Heart left ventricle (tissue), 16 donors: ENCODE measurements around the gene GFPT1. TPM values are rescaled to one million over a fixed set of nuclear protein-coding genes. Genes with fewer than 3 reads are reported as not detected.

Experiments
- ATAC-seq, 4 donors: fragments of 200-7000 bp; cut with Tn5 transposase; one replicate each; pipeline ENCODE4 v1.9.1; 2020 to 2022; ENCODE audit warnings: moderate library complexity in 4 of 4, mild to moderate bottlenecking in 3 of 4, moderate number of reproducible peaks in 1 of 4
- DNase-seq, 5 donors: peaks; one replicate each; pipeline ENCODE4 v3.0.0-alpha.2; 2020
- H3K27ac ChIP-seq, 12 donors: fragments of 200-600 bp; sonication (generic) in 4 of 12; one replicate each; pipeline versions ENCODE4 v1.5.0 to v1.8.0; 2016 to 2022; ENCODE audit warnings: mild to moderate bottlenecking in 2 of 12
- H3K27me3 ChIP-seq, 9 donors: fragments of 200-600 bp; sonication (generic) in 2 of 9; one replicate each; pipeline versions ENCODE4 v1.5.1 to v1.8.0; 2016 to 2022; ENCODE audit warnings: mild to moderate bottlenecking in 3 of 9
- H3K36me3 ChIP-seq, 9 donors: fragments of 200-600 bp; sonication (generic) in 2 of 9; one replicate each; pipeline versions ENCODE4 v1.5.0 to v1.8.0; 2018 to 2022; ENCODE audit warnings: mild to moderate bottlenecking in 2 of 9
- H3K4me1 ChIP-seq, 12 donors: fragments of 200-600 bp; sonication (generic) in 4 of 12; one replicate each; pipeline versions ENCODE4 v1.5.0 to v1.8.0; 2016 to 2022; ENCODE audit warnings: mild to moderate bottlenecking in 3 of 12
- H3K4me3 ChIP-seq, 12 donors: fragments of 200-600 bp; sonication (generic) in 4 of 12; one replicate each; pipeline versions ENCODE4 v1.5.0 to v1.8.0; 2017 to 2022; ENCODE audit warnings: mild to moderate bottlenecking in 9 of 12, moderate library complexity in 4 of 12
- H3K9me3 ChIP-seq, 12 donors: fragments of 200-600 bp; sonication (generic) in 4 of 12; one replicate each; pipeline versions ENCODE4 v1.5.0 to v1.8.0; 2016 to 2022; ENCODE audit warnings: mild to moderate bottlenecking in 1 of 12
- CTCF ChIP-seq, 12 donors: fragments of 200-600 bp; sonication (generic) in 4 of 12; IDR thresholded peaks; one replicate each; pipeline versions ENCODE4 v1.5.0 to v1.8.0; 2018 to 2022; ENCODE audit warnings: antibody characterized with exemption in 12 of 12, mild to moderate bottlenecking in 5 of 12
- POLR2A ChIP-seq, 2 donors: fragments of 450-650 bp; IDR thresholded peaks; one replicate each; pipeline ENCODE4 v1.6.1; 2017; ENCODE audit warnings: antibody characterized with exemption in 2 of 2, mild to moderate bottlenecking in 2 of 2, moderate library complexity in 2 of 2
- WGBS, 4 donors: extraction: QIAGEN DNeasy Blood & Tissue Kit in 2 of 4; methylation state at CpG; one replicate each; pipeline versions ENCODE4 v1.1.5 to v1.1.7; 2013 to 2018; 5-methylcytosine and 5-hydroxymethylcytosine counted together
- intact Hi-C, 10 donors: fragments of 100-400 bp; cut with DNase I; formaldehyde crosslinking; loops; one replicate each; pipeline versions ENCODE4 v1.11.1 to v1.14.2; 2022
- polyA plus RNA-seq, 2 donors: library from polyadenylated mRNA; stranded (reverse); fragments of 200-250 nt; gene quantifications; one replicate each; pipeline ENCODE4 v1.2.3, GENCODE V29; 2013
- total RNA-seq, 9 donors: library from RNA; depleted of rRNA in 2 of 9; stranded (reverse); fragments of >200 nt in 2 of 9; fragmentation: NEBNext Ultra II Directional in 3 of 9; extraction: Animal tissue kit (Norgen Biotek cat#: 25700) in 3 of 9; gene quantifications; one replicate each; pipeline versions ENCODE4 v1.1.0 to v1.2.4, GENCODE V29; 2016 to 2023
- donor health status: ischemic (EF 13 %, LVEDD 7.1; RV severe dilation, severe dysfunction).
- donor health status: healthy with polysubstance abuse.
- donor health status: DM: no; HTN: yes; CAD: no.
- donor health status: DM: no; HTN: no; CAD: no.
- donor health status: ischemic (EF 25% LVEDD 6.9; RV normal size, moderate dysfunction).
- donor health status: ischemic (EF 25% LVEDD 5.7; RV mildly dilated, moderate dysfunction).
- donor health status: healthy.
- donor health status: DM: yes; HTN: yes; CAD: no.
- donor health status: ischemic (EF 35%, LVEDD 5.7; RV mildly dilated, moderate dysfunction).
- donor health status: nonischemic (EF 11% LVEDD 7.7; RV severe dilation, severe dysfunction).
- donor health status: DM: yes; HTN: yes; CAD: no.
- donor health status: PGD.
- donor health status: ischemic (EF 29% LVEDD 5.4; RV normal size, mild dysfunction).
- donor health status: nonischemic (EF 23%, LVEDD 6.1; RV moderate dilation, normal function).

The GFPT1 gene
- total and polyA plus RNA-seq, 11 donors, result 5.7 to 87.9 (median 46.2) TPM

DNA sequence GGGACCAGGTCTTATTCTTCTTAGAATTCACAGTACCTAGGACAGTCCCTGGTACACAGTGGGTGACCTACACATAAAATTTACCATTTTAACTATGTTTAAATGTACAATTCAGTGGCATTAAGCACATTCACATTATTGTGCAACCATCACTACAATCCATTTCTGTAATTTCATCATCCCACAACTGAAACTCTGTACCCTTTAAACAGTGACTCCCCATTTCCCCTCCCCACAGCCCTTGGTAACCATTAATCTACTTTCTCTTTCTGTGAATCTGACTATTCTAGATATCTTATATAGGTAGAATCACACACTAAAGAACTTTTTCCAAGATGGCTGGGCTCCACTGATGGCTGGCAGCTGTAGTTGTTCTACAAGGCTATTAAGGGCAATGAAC lies 41.6 kb downstream of the GFPT1 start:
- Histone ChIP-seq H3K9me3 (no peaks in the 10 kb centered on the region), H3K4me1 (peaks cover 0 to 4% (median 0%) of the 10 kb centered on the region in 12 donors), H3K27me3 (no peaks in the 10 kb centered on the region), H3K4me3 (no peak overlapping the region), H3K36me3 (peaks cover 0 to 100% (median 99%) of the 10 kb centered on the region in 9 donors), H3K27ac (no peak overlapping the region)
- ATAC-seq, result no peak
- intact Hi-C loops, result no loop called here
- TF ChIP-seq POLR2A (IDR thresholded peaks at IDR 0.05) (no peak), CTCF (IDR thresholded peaks at IDR 0.05) (no peak)
- no peak for DNase-seq

DNA sequence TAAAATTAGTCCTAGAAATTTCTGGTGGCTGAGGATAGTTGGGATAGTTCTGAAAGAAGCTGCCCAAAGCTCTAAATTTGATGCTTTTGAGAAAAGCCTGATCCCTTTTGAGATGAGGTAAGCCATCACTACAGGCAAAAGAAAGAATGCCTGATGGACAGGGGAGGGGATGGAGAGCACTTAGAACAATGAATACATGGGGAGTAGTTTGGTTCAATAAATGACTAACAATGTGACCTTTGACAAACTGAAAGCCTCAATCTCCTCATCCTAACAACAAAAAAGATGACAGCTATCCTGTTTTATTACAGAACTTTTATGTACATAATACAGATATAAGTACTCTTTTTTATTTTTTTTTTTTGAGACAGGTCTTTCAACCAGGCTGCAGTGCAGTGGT lies 42.7 kb downstream of the GFPT1 start:
- H3K4me1 ChIP-seq, result peaks cover 0 to 5% (median 0%) of the 10 kb centered on the region in 12 donors
- DNase-seq (no peak), ATAC-seq (no peak)
- no peaks in the 10 kb centered on the region for H3K27me3 ChIP-seq
- TF ChIP-seq CTCF (IDR thresholded peaks at IDR 0.05), result no peak
- no peak for TF ChIP-seq POLR2A (IDR thresholded peaks at IDR 0.05)
- H3K27ac ChIP-seq, result no peak overlapping the region
- no peak overlapping the region for H3K4me3 ChIP-seq
- no peaks in the 10 kb centered on the region for H3K9me3 ChIP-seq
- intact Hi-C loops, result no loop called here
- H3K36me3 ChIP-seq, result peaks cover 0 to 100% (median 95%) of the 10 kb centered on the region in 9 donors

DNA sequence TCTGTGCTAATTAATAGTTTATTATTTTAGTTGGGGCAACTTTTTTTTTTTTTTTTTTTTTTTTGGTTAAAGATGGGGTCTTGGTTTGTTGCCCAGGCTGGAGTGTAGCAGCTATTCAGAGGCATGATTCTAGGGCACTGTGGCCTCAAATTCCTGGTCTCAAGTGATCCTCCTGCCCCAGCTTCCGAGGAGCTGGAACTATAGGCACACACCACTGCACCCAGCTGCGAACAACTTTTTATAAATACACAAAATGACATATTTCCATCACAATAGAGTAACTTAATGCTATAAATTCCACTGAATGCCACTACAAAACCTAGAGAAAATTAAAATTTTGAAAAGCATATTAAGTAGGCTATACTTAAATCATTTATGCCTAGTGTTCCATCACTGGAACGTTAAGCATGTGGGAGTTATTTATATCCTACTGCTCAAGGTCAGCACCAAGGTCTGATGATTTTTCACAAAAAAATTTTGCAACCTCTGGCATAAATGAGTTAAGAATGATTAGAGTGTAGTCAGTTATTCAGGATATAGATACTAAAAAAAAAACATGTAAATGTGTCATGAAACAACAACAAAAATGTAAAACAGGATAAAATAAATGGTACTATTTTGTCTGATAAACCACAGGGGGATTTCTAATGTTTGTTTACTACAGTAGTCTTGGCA lies 46.8 kb downstream of the GFPT1 start:
- TF ChIP-seq CTCF (IDR thresholded peaks at IDR 0.05) (no peak), POLR2A (IDR thresholded peaks at IDR 0.05) (no peak)
- Histone ChIP-seq H3K27ac (peak overlapping the region in 5 of 12 donors; percentile 2 to 36 (median 28)), H3K9me3 (no peaks in the 10 kb centered on the region), H3K36me3 (peaks cover 0 to 100% (median 95%) of the 10 kb centered on the region in 9 donors), H3K4me1 (peaks cover 0 to 5% (median 0%) of the 10 kb centered on the region in 12 donors), H3K4me3 (no peak overlapping the region), H3K27me3 (no peaks in the 10 kb centered on the region)
- DNase-seq, result no peak
- peak in 2 of 4 donors; percentile 41 to 47 for ATAC-seq
- 11 to 33% (median 21%) methylated on average over 3 of the region's 3 CpGs for WGBS, 4 donors
- intact Hi-C loops, result no loop called here

GRCh38 chr2:69335311-69335710 lies 51.7 kb downstream of the GFPT1 start:
- Histone ChIP-seq H3K4me3 (no peak overlapping the region), H3K36me3 (peaks cover 0 to 98% (median 77%) of the 10 kb centered on the region in 9 donors), H3K9me3 (no peaks in the 10 kb centered on the region), H3K27me3 (no peaks in the 10 kb centered on the region), H3K4me1 (peaks cover 0 to 2% (median 0%) of the 10 kb centered on the region in 12 donors), H3K27ac (no peak overlapping the region)
- DNase-seq (no peak), ATAC-seq (no peak)
- WGBS, 4 donors, result 42 to 64% (median 57%) methylated on average over 2 of the region's 2 CpGs
- TF ChIP-seq CTCF (IDR thresholded peaks at IDR 0.05) (no peak), POLR2A (IDR thresholded peaks at IDR 0.05) (no peak)
- intact Hi-C loops, result loop anchor here in 1 of 10 donors (2.0 kb wide), 1 partner anchor 65 kb away; no protein-coding TSS in a partner anchor
